ENCODE measurements around the gene SBF1.
"Not testable (repeated sequence)": the region's sequence is repeated elsewhere in the genome, so short reads cannot be mapped to it uniquely, and the experiment has no call there.

SBF1 gene

DNA sequence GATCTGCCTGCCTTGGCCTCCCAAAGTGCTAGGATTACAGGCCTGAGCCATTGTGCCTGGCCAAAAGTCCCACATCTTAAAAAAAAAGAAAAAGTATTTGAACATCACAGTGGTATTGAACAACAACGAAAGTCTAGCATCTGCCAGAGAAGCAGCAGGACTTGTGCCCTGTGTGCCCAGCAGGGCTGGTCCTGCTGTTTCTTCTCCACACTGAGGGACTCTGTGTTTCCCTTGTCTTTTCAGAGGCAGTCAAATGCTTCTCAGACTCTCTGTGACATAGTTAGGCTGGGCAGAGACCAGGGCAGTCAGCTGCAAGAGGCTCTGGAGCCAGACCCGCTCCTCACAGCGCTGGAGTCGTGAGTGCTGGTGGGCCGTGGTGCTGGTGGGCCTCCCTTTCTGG, 56.2 kb downstream of the SBF1 start:
- H3K9me3 ChIP-seq (ENCODE audit: insufficient read depth, low read length): no peaks in the 10 kb centered on the region
- no peak for DNase-seq (ENCODE audit: low read depth, low spot score)
- H3K36me3 ChIP-seq (ENCODE audit: insufficient read depth, insufficient read length, low read length): peaks cover 84% of the 10 kb centered on the region
- TF ChIP-seq YY1 (IDR thresholded peaks at IDR 0.05; ENCODE audit: insufficient read depth, insufficient read length) (no peak), SUZ12 (IDR thresholded peaks at IDR 0.05; ENCODE audit: extremely low read depth, insufficient read depth, insufficient read length) (no peak), ZNF274 (IDR thresholded peaks at IDR 0.05; ENCODE audit: low read depth, low read length) (no peak)
- no peaks in the 10 kb centered on the region for H3K27me3 ChIP-seq (ENCODE audit: insufficient read depth, insufficient read length)
- H3K4me1 ChIP-seq (ENCODE audit: insufficient read depth, insufficient read length): no peaks in the 10 kb centered on the region
- no peak overlapping the region for H3K9ac ChIP-seq (ENCODE audit: insufficient read length, low read depth)
- no peak overlapping the region for H3K4me3 ChIP-seq (ENCODE audit: insufficient read length, low read depth)

DNA sequence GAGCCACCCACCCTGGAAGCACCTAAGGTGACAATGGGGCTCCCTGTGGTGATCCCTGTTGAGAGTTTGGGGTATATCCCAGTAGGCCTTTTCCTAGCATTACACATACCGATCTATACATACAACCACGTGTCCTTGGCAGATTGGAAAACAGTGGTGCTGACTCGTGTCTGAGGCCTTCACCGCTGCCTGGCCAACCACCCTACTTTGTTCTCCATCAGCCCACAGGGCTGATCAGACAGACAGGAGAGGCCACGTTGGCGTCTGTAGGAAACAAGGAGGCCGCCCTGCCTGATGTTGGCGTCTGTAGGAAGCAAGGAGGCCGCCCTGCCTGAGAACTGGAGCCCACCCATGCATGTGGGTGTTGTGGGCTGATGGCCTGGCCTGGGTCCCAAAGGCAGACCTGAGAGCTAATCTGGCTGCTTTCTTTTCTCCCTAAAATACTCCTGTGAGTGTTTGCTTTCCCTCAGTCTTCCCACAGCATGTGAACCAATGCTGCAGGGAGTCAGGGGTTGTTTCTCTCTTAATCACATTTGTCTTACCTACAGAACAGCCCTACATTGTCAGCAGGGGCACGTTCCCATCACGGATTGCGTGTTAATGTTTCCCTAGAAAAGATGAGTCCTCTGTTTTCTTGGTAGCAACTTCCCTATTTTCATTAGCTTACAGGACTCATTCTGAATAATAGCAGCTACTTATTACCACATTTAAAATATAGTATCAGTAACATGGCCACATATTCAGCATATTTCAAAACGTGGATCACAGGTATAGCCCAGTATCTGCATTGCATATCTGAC, 57.2 kb downstream of the SBF1 start:
- no peak for DNase-seq (ENCODE audit: low read depth, low spot score)
- H3K36me3 ChIP-seq (ENCODE audit: insufficient read depth, insufficient read length, low read length): peaks cover 76% of the 10 kb centered on the region
- H3K4me3 ChIP-seq (ENCODE audit: insufficient read length, low read depth): no peak overlapping the region
- no peaks in the 10 kb centered on the region for H3K9me3 ChIP-seq (ENCODE audit: insufficient read depth, low read length)
- H3K27me3 ChIP-seq (ENCODE audit: insufficient read depth, insufficient read length): no peaks in the 10 kb centered on the region
- no peak overlapping the region for H3K9ac ChIP-seq (ENCODE audit: insufficient read length, low read depth)
- TF ChIP-seq YY1 (IDR thresholded peaks at IDR 0.05; ENCODE audit: insufficient read depth, insufficient read length): no peak
- H3K4me1 ChIP-seq (ENCODE audit: insufficient read depth, insufficient read length): no peaks in the 10 kb centered on the region

DNA sequence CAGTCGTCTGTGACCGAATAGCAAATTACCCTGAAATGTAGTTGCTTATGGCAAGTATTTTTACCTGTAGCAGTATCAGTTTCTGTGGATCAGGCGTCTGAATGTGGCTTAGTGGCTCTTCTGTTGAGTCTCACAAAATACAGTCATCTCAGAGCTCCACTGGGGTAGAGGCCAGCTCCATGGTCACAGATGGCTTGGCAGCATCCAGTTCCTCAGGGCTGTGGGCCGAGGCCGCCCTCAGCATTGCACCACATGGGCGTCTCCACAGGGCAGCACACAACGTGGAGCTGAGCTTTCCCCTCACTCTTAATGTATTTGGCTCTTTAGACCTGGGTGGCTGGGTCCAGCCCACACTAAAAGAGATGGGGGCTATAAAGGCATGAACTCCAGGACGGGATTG, 57.8 kb downstream of the SBF1 start:
- H3K9ac ChIP-seq (ENCODE audit: insufficient read length, low read depth): no peak overlapping the region
- H3K9me3 ChIP-seq (ENCODE audit: insufficient read depth, low read length): no peaks in the 10 kb centered on the region
- H3K4me1 ChIP-seq (ENCODE audit: insufficient read depth, insufficient read length): no peaks in the 10 kb centered on the region
- peaks cover 70% of the 10 kb centered on the region for H3K36me3 ChIP-seq (ENCODE audit: insufficient read depth, insufficient read length, low read length)
- no peaks in the 10 kb centered on the region for H3K27me3 ChIP-seq (ENCODE audit: insufficient read depth, insufficient read length)
- no peak for DNase-seq (ENCODE audit: low read depth, low spot score)
- TF ChIP-seq SUZ12 (IDR thresholded peaks at IDR 0.05; ENCODE audit: extremely low read depth, insufficient read depth, insufficient read length) (no peak), ZNF274 (IDR thresholded peaks at IDR 0.05; ENCODE audit: low read depth, low read length) (no peak), YY1 (IDR thresholded peaks at IDR 0.05; ENCODE audit: insufficient read depth, insufficient read length) (no peak)
- no peak overlapping the region for H3K4me3 ChIP-seq (ENCODE audit: insufficient read length, low read depth)

GRCh38 chr22:50415426-50415825, 59.4 kb downstream of the SBF1 start:
- H3K9me3 ChIP-seq (ENCODE audit: insufficient read depth, low read length): no peaks in the 10 kb centered on the region
- DNase-seq (ENCODE audit: low read depth, low spot score): no peak
- H3K9ac ChIP-seq (ENCODE audit: insufficient read length, low read depth): no peak overlapping the region
- H3K36me3 ChIP-seq (ENCODE audit: insufficient read depth, insufficient read length, low read length): peaks cover 63% of the 10 kb centered on the region
- H3K4me1 ChIP-seq (ENCODE audit: insufficient read depth, insufficient read length): no peaks in the 10 kb centered on the region
- TF ChIP-seq SUZ12 (IDR thresholded peaks at IDR 0.05; ENCODE audit: extremely low read depth, insufficient read depth, insufficient read length) (no peak), ZNF274 (IDR thresholded peaks at IDR 0.05; ENCODE audit: low read depth, low read length) (no peak), YY1 (IDR thresholded peaks at IDR 0.05; ENCODE audit: insufficient read depth, insufficient read length) (no peak)
- H3K27me3 ChIP-seq (ENCODE audit: insufficient read depth, insufficient read length): no peaks in the 10 kb centered on the region
- no peak overlapping the region for H3K4me3 ChIP-seq (ENCODE audit: insufficient read length, low read depth)

DNA sequence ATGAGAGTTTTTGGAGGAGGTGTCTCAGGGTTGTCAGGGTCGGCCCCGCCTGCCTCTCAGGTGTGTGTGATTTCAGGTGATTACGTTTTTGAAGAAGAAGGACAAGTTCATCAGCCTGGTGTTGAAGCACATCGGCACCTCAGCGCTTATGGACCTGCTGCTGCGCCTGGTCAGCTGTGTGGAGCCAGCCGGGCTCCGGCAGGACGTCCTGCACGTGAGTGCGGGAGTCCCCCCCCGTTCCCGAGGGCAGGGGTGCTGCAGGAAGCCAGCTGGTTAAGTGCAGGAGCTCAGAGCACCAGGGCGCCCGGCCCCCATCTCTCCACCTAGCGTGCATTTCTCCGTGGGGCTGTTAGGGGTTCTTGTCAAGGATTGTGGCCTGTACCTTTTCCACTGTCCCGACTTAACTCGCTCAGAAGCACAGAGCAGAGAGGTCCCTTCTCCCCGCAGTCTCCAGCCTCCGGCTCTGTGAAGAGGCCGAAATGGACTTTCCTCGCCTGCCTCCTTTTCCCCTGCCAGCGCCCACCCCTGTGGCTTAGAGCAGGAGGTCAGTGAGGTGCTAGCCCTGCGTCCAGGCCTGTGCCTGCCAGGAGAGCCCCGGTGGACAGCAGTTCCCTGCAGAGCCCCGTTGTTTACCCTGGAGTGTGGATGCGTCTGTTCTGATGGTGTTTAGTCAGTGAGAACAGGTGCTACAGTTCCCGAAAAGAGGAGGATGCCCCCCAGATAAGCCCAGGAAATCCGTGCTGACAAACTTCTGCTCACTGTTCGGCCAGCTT, 60.2 kb downstream of the SBF1 start:
- Histone ChIP-seq H3K9me3 (ENCODE audit: insufficient read depth, low read length) (no peaks in the 10 kb centered on the region), H3K4me3 (ENCODE audit: insufficient read length, low read depth) (no peak overlapping the region), H3K36me3 (ENCODE audit: insufficient read depth, insufficient read length, low read length) (peaks cover 55% of the 10 kb centered on the region), H3K9ac (ENCODE audit: insufficient read length, low read depth) (no peak overlapping the region), H3K27me3 (ENCODE audit: insufficient read depth, insufficient read length) (no peaks in the 10 kb centered on the region), H3K4me1 (ENCODE audit: insufficient read depth, insufficient read length) (no peaks in the 10 kb centered on the region)
- no peak for DNase-seq (ENCODE audit: low read depth, low spot score)
- TF ChIP-seq ZNF274 (IDR thresholded peaks at IDR 0.05; ENCODE audit: low read depth, low read length) (no peak), SUZ12 (IDR thresholded peaks at IDR 0.05; ENCODE audit: extremely low read depth, insufficient read depth, insufficient read length) (no peak)

DNA sequence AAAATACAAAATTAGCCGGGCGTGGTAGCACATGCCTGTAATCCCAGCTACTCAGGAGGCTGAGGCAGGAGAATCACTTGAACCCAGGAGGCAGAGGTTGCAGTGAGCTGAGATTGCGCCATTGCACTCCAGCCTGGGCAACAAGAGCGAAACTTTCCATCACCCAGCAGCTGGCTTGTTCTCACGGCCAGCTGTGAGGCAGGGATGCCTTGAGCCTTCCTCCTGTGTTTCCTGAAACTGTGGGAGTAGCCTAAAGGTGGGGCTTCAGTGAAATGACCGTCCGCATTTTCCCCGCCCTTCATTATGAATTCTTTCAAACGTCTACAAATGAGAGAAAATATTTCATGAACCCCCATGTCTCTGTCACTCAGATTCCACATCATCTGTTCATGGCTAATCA, 65.9 kb downstream of the SBF1 start:
- H3K36me3 ChIP-seq (ENCODE audit: insufficient read depth, insufficient read length, low read length): peaks cover 37% of the 10 kb centered on the region
- H3K27me3 ChIP-seq (ENCODE audit: insufficient read depth, insufficient read length); H3K9ac ChIP-seq (ENCODE audit: insufficient read length, low read depth); H3K4me3 ChIP-seq (ENCODE audit: insufficient read length, low read depth); H3K4me1 ChIP-seq (ENCODE audit: insufficient read depth, insufficient read length); DNase-seq (ENCODE audit: low read depth, low spot score); H3K9me3 ChIP-seq (ENCODE audit: insufficient read depth, low read length): not testable (repeated sequence)

DNA sequence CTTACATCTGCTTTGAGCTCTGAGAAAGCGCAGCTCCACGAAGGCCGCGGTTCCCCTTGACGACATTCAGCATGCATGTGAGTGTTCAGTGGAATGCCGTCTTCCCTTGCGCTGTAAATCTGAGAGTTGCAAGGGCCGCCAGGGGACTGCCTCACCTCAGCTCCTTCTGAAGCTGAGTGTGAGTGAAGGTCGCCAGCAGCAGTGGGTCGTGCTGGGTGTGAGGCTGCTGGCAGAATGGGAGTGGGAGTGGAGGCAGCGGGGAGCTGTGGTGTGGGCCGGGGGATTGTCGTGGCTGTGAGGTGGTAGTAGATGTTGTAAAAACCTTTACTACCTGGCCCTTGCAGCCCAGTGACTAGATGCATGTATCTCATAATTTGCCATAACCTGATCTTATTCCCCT, 66.5 kb downstream of the SBF1 start:
- no peak for DNase-seq (ENCODE audit: low read depth, low spot score)
- no peak overlapping the region for H3K4me3 ChIP-seq (ENCODE audit: insufficient read length, low read depth)
- TF ChIP-seq ZNF274 (IDR thresholded peaks at IDR 0.05; ENCODE audit: low read depth, low read length) (no peak), SUZ12 (IDR thresholded peaks at IDR 0.05; ENCODE audit: extremely low read depth, insufficient read depth, insufficient read length) (no peak), YY1 (IDR thresholded peaks at IDR 0.05; ENCODE audit: insufficient read depth, insufficient read length) (no peak)

More for the DNA sequence above, 66.5 kb downstream of the SBF1 start:
- no peaks in the 10 kb centered on the region for H3K27me3 ChIP-seq (ENCODE audit: insufficient read depth, insufficient read length)
- H3K36me3 ChIP-seq (ENCODE audit: insufficient read depth, insufficient read length, low read length): peaks cover 37% of the 10 kb centered on the region
- H3K9ac ChIP-seq (ENCODE audit: insufficient read length, low read depth): no peak overlapping the region
- H3K9me3 ChIP-seq (ENCODE audit: insufficient read depth, low read length): no peaks in the 10 kb centered on the region
- no peaks in the 10 kb centered on the region for H3K4me1 ChIP-seq (ENCODE audit: insufficient read depth, insufficient read length)
